ENCODE data around the gene CHRND. TPM values are rescaled to one million over a fixed set of nuclear protein-coding genes. Genes with fewer than 3 reads are reported as not detected.

The CHRND gene
- total RNA-seq, 1 donor from 2014 or later: not detected

DNA sequence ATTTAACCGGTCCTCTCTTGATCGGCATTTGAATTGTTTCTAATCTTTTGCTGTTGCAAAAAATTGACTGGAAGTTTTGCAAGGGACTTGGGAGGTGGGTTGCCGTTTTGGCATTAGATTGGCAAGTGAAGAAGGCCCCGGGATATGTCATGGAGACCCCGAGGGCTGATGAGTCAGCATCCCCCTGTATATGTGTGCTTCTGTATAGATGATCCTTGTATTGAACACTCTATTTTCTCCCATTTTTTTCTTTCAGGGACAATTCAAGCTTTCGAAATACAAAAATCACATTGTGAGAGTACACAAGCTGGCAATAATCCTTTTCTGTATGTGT lies 54.7 kb downstream of the CHRND start:
- peaks cover 23% of the 10 kb centered on the region for H3K36me3 Mint-ChIP-seq (ENCODE audit: low read depth, unreplicated experiment)
- Histone ChIP-seq H3K4me3 (ENCODE audit: insufficient read depth, low read depth, low read length) (no peak overlapping the region), H3K27ac (ENCODE audit: low read depth, low read length) (no peak overlapping the region), H4K20me1 (ENCODE audit: insufficient read depth, low read length) (no peaks in the 10 kb centered on the region), H3K4me2 (ENCODE audit: low read length) (no peak overlapping the region), H3K36me3 (ENCODE audit: insufficient read depth, low read length) (peaks cover 6% of the 10 kb centered on the region), H3K9ac (ENCODE audit: low read length) (no peak overlapping the region), H3K4me1 (ENCODE audit: insufficient read depth, low read length) (peaks cover 14% of the 10 kb centered on the region), H2AFZ (ENCODE audit: low read depth, low read length) (no peak overlapping the region), H3K27me3 (ENCODE audit: insufficient read depth, low read length) (no peaks in the 10 kb centered on the region), H3K9me3 (ENCODE audit: insufficient read depth, low read depth, low read length) (no peaks in the 10 kb centered on the region), H3K79me2 (ENCODE audit: insufficient read depth, low read length) (no peaks in the 10 kb centered on the region)
- H3K4me1 Mint-ChIP-seq (ENCODE audit: low read depth, unreplicated experiment): peaks cover 19% of the 10 kb centered on the region
- no peak for TF ChIP-seq EZH2 (IDR thresholded peaks at IDR 0.05; ENCODE audit: insufficient read depth, low read length)
- TF ChIP-seq, protein P1, sequence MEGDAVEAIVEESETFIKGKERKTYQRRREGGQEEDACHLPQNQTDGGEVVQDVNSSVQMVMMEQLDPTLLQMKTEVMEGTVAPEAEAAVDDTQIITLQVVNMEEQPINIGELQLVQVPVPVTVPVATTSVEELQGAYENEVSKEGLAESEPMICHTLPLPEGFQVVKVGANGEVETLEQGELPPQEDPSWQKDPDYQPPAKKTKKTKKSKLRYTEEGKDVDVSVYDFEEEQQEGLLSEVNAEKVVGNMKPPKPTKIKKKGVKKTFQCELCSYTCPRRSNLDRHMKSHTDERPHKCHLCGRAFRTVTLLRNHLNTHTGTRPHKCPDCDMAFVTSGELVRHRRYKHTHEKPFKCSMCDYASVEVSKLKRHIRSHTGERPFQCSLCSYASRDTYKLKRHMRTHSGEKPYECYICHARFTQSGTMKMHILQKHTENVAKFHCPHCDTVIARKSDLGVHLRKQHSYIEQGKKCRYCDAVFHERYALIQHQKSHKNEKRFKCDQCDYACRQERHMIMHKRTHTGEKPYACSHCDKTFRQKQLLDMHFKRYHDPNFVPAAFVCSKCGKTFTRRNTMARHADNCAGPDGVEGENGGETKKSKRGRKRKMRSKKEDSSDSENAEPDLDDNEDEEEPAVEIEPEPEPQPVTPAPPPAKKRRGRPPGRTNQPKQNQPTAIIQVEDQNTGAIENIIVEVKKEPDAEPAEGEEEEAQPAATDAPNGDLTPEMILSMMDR (IDR thresholded peaks at IDR 0.05; ENCODE audit: insufficient read depth, low read depth, low read length): no peak
- H3K4me3 Mint-ChIP-seq (ENCODE audit: unreplicated experiment): no peak overlapping the region
- FAIRE-seq (no peak), DNase-seq (ENCODE audit: low read depth) (no peak)
- no peak overlapping the region for H3K27ac Mint-ChIP-seq (ENCODE audit: unreplicated experiment)
- no peaks in the 10 kb centered on the region for H3K9me3 Mint-ChIP-seq (ENCODE audit: unreplicated experiment)
- H3K27me3 Mint-ChIP-seq (ENCODE audit: low read depth, unreplicated experiment): no peaks in the 10 kb centered on the region

DNA sequence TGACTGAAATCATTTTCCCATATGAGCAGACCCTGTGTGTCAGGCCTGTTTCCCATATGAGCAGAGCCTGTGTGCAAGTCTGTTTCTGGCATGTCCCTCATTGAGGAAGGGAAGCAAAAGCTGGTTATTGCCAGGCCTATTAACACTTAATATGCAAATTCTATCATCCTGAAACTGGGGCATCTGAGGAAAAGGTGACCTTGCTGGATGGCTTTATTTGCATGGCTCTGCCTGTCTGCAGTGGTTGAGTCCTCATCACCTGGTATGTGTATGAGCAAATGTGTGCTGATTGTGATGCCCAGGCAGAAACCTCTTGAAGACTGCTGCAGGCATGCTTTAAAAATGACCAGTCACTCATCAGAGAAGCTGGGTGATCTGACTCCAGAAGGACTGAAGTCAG lies 55.8 kb downstream of the CHRND start:
- no peaks in the 10 kb centered on the region for H3K9me3 Mint-ChIP-seq (ENCODE audit: unreplicated experiment)
- Histone ChIP-seq H3K27ac (ENCODE audit: low read depth, low read length) (no peak overlapping the region), H3K9ac (ENCODE audit: low read length) (no peak overlapping the region), H3K36me3 (ENCODE audit: insufficient read depth, low read length) (peaks cover 6% of the 10 kb centered on the region), H3K79me2 (ENCODE audit: insufficient read depth, low read length) (no peaks in the 10 kb centered on the region), H2AFZ (ENCODE audit: low read depth, low read length) (no peak overlapping the region), H3K27me3 (ENCODE audit: insufficient read depth, low read length) (no peaks in the 10 kb centered on the region), H3K4me1 (ENCODE audit: insufficient read depth, low read length) (peaks cover 7% of the 10 kb centered on the region), H4K20me1 (ENCODE audit: insufficient read depth, low read length) (no peaks in the 10 kb centered on the region), H3K4me2 (ENCODE audit: low read length) (no peak overlapping the region), H3K9me3 (ENCODE audit: insufficient read depth, low read depth, low read length) (no peaks in the 10 kb centered on the region), H3K4me3 (ENCODE audit: insufficient read depth, low read depth, low read length) (no peak overlapping the region)
- H3K27ac Mint-ChIP-seq (ENCODE audit: unreplicated experiment): no peak overlapping the region
- DNase-seq (ENCODE audit: low read depth) (no peak), FAIRE-seq (no peak)
- H3K4me1 Mint-ChIP-seq (ENCODE audit: low read depth, unreplicated experiment): peaks cover 11% of the 10 kb centered on the region
- TF ChIP-seq EZH2 (IDR thresholded peaks at IDR 0.05; ENCODE audit: insufficient read depth, low read length): no peak
- TF ChIP-seq, protein P1 (IDR thresholded peaks at IDR 0.05; ENCODE audit: insufficient read depth, low read depth, low read length): no peak
- H3K36me3 Mint-ChIP-seq (ENCODE audit: low read depth, unreplicated experiment): peaks cover 23% of the 10 kb centered on the region
- H3K4me3 Mint-ChIP-seq (ENCODE audit: unreplicated experiment): no peak overlapping the region
- no peaks in the 10 kb centered on the region for H3K27me3 Mint-ChIP-seq (ENCODE audit: low read depth, unreplicated experiment)

DNA sequence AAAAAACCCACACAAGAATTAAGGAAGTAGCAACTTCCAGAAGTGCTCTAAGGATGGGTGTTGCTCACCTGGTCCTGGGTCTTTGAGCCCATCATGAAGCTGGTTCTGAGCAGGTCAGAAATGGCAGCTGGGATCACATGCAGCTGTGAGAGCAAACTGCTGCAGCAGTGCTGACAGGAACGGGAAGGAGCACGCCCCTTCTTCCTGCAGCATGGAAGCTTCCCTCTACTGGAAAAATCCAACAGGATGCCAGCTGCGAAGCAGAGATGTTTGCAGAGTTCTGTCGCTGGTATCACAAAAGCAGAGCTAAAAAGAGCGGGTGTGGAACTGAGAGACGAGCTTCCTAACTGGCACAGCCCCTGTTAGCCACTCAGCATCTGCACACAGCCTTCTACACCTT lies 58.3 kb downstream of the CHRND start:
- Histone ChIP-seq H3K9me3 (ENCODE audit: insufficient read depth, low read depth, low read length) (no peaks in the 10 kb centered on the region), H3K79me2 (ENCODE audit: insufficient read depth, low read length) (no peaks in the 10 kb centered on the region), H3K36me3 (ENCODE audit: insufficient read depth, low read length) (peaks cover 6% of the 10 kb centered on the region), H3K9ac (ENCODE audit: low read length) (no peak overlapping the region), H3K27me3 (ENCODE audit: insufficient read depth, low read length) (no peaks in the 10 kb centered on the region), H3K4me3 (ENCODE audit: insufficient read depth, low read depth, low read length) (no peak overlapping the region), H3K4me1 (ENCODE audit: insufficient read depth, low read length) (peaks cover 3% of the 10 kb centered on the region), H2AFZ (ENCODE audit: low read depth, low read length) (no peak overlapping the region), H3K27ac (ENCODE audit: low read depth, low read length) (no peak overlapping the region), H3K4me2 (ENCODE audit: low read length) (no peak overlapping the region), H4K20me1 (ENCODE audit: insufficient read depth, low read length) (no peaks in the 10 kb centered on the region)
- DNase-seq (ENCODE audit: low read depth) (no peak), FAIRE-seq (no peak)
- no peak for TF ChIP-seq EZH2 (IDR thresholded peaks at IDR 0.05; ENCODE audit: insufficient read depth, low read length)
- TF ChIP-seq, protein P1 (IDR thresholded peaks at IDR 0.05; ENCODE audit: insufficient read depth, low read depth, low read length): no peak
- Mint-ChIP-seq H3K4me3 (ENCODE audit: unreplicated experiment) (no peak overlapping the region), H3K4me1 (ENCODE audit: low read depth, unreplicated experiment) (no peaks in the 10 kb centered on the region), H3K27ac (ENCODE audit: unreplicated experiment) (no peak overlapping the region), H3K9me3 (ENCODE audit: unreplicated experiment) (no peaks in the 10 kb centered on the region), H3K36me3 (ENCODE audit: low read depth, unreplicated experiment) (peaks cover 26% of the 10 kb centered on the region), H3K27me3 (ENCODE audit: low read depth, unreplicated experiment) (no peaks in the 10 kb centered on the region)

Other genes starting within 250 kb of the CHRND start
- 0.32 TPM in 1 of 2 replicates, not detected in the other for gene ALPP, start 147.4 kb upstream of the CHRND start, total RNA-seq
- gene ALPG, start 119.3 kb upstream of the CHRND start, total RNA-seq: 0.19 and 0.27 TPM in 2 replicates
- not detected in 2 replicates for gene ALPI, start 70.0 kb upstream of the CHRND start, total RNA-seq
- gene ECEL1, start 38.3 kb upstream of the CHRND start, total RNA-seq: 0.14 TPM in 1 of 2 replicates, not detected in the other
- not detected in 2 replicates for gene PRSS56, start 5.8 kb upstream of the CHRND start, total RNA-seq
- gene CHRNG, start 13.5 kb downstream of the CHRND start, total RNA-seq: not detected in 2 replicates
- 6.5 and 6.7 TPM in 2 replicates for gene TIGD1, start 24.4 kb downstream of the CHRND start, total RNA-seq
- gene EIF4E2, start 24.5 kb downstream of the CHRND start, total RNA-seq: 112 and 113 TPM in 2 replicates
- gene EFHD1, start 107.4 kb downstream of the CHRND start, total RNA-seq: 15.7 and 18.8 TPM in 2 replicates
- 40.9 and 47.1 TPM in 2 replicates for gene GIGYF2, start 171.2 kb downstream of the CHRND start, total RNA-seq